Measurements from ENCODE around the gene TSPAN9.

DNA sequence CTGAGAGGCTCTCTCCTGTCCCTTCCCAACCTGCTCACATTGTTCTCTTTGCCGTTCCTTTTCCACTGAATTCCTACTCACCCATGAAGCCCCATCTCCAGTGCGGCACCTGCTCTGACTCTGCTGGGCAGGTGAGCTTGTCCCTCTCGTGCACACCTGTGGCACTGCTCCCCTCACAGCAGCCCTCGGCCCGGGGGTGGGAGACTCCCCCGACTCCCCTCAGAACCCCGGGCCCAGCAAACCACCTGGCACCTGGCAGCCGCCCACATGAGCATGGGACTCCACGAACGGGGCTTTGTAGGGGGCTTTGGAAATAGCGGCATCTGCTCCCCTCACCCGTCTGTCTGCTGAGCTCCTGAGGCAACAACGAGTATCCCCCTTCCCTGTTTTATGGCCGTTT is 251.4 kb downstream of the TSPAN9 start:
- TF ChIP-seq CTCF (IDR thresholded peaks at IDR 0.05): no peak
- no peak for TF ChIP-seq POLR2AphosphoS5 (IDR thresholded peaks at IDR 0.05)
- no peak for TF ChIP-seq POLR2A (IDR thresholded peaks at IDR 0.05)

All from suprapubic skin (tissue), 4 donors.